Neural progenitor cell (in vitro differentiated cells): Measurements from ENCODE around the gene RIPOR1.

Source experiments
- EZH2 ChIP-seq: fragments of 200-600 bp; sonication (generic); IDR thresholded peaks from 2 replicates; pipeline ENCODE4 v1.6.1; 2017; ENCODE audit warnings: antibody characterized with exemption, mild to moderate bottlenecking, moderate library complexity
- EZH2phosphoT487 ChIP-seq: fragments of 200-600 bp; sonication (generic); IDR thresholded peaks from 2 replicates; pipeline ENCODE4 v1.6.1; 2017; ENCODE audit warnings: antibody characterized with exemption
- TF ChIP-seq, protein P1 (sequence below): fragments of 200-600 bp; sonication (generic); IDR thresholded peaks from 2 replicates; pipeline ENCODE4 v1.5.1; 2017; ENCODE audit warnings: antibody characterized with exemption, mild to moderate bottlenecking

DNA sequence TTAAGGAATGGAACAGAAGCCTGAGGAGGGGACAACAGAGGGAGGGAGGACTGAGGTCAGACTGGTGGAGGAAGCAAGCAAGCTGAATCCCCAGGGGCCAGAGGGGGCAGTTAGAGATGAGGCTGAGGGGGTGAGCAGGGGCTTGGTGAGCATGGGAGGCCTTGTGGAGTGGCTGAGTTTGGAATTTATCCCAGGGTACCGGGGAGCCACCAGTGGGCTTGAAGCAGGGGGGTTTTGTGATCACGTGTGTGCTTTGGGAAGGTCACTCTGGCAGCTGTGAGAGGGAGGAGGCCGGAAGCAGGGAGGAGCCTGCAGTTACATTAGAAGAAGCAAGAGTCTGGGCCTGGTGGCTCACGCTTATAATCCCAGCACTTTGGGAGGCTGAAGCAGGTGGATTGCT is 23.8 kb downstream of the RIPOR1 start:
- TF ChIP-seq, protein P1, sequence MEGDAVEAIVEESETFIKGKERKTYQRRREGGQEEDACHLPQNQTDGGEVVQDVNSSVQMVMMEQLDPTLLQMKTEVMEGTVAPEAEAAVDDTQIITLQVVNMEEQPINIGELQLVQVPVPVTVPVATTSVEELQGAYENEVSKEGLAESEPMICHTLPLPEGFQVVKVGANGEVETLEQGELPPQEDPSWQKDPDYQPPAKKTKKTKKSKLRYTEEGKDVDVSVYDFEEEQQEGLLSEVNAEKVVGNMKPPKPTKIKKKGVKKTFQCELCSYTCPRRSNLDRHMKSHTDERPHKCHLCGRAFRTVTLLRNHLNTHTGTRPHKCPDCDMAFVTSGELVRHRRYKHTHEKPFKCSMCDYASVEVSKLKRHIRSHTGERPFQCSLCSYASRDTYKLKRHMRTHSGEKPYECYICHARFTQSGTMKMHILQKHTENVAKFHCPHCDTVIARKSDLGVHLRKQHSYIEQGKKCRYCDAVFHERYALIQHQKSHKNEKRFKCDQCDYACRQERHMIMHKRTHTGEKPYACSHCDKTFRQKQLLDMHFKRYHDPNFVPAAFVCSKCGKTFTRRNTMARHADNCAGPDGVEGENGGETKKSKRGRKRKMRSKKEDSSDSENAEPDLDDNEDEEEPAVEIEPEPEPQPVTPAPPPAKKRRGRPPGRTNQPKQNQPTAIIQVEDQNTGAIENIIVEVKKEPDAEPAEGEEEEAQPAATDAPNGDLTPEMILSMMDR, result no peak
- TF ChIP-seq EZH2 (no peak), EZH2phosphoT487 (no peak)
